HUDEP-2 (cell line): ENCODE results near the gene CHN1.

Source experiments
- DNase-seq, 76 experiments: peaks; one replicate each; lab custom pipeline; 2025; ENCODE audit not compliant: unreplicated experiment in 76 of 76; lab: John Stamatoyannopoulos, UW

Gene CHN1

GRCh38 chr2:174776223-174776622, 229.0 kb downstream of the CHN1 start:
- DNase-seq = no peak

DNA sequence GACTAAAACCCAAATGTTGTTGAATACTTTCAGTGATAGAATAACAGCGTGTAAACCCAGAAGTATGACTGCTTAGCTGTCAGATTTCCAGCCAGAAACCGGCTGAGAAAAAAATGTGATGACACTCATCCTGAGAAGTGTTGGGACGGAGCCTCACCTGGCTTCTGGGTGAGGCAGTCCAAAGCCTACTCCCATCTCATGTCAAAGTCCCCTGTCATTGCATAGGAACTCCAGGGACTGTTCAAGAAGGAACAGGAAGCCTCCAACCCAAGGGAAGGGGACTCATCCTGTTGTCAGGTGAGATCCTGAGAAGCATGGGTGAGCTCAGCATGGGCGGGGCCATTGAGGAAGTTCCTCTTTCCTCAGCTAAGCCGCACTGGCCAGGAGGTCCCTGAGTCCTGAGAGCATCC, 229.6 kb downstream of the CHN1 start:
- DNase-seq = no peak

- no peak for DNase-seq
These were observed 230.3 kb downstream of the CHN1 start for GRCh38 chr2:174774886-174775285.

DNA sequence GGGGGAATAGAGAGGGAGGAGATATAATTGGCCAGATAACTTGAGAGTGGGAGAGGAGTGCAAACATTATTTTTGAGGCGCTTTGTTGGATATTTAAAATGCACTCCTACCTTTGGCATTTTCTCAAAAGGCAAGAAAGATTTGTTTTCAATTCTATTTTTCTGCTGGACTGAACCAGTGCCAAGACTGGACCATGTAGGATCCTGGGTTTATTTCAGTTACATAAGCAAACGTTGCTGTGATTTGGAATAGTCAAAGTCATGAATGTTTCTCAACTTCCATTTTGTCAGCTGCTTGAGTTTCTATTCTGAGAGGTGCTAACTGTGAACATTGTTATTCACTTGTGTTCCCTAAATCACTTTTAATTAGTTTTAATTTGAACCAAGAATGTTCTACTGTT, 232.0 kb downstream of the CHN1 start:
- no peak for DNase-seq

DNA sequence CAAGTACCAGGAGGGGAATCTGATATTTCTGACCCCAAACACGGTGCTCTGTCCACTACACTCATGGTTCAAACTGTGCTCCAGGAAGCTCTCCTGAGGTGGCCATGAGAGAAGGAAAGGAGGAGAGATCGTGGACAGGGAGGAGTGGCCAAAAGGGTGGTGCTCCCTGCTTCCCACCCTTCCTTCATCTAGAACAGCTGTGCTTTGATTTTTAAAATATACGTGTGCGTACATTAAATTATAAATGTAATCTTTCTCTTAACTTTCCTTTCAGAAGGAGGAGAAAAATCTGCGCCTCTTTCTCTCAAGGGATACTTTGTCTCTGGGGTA, 232.7 kb downstream of the CHN1 start:
- no peak for DNase-seq

GRCh38 chr2:174771631-174772471, 233.3 kb downstream of the CHN1 start:
- peak in 58 of 76 experiments; percentile 5 to 79 (median 43) for DNase-seq

- no peak for DNase-seq
These were observed 234.0 kb downstream of the CHN1 start for GRCh38 chr2:174771136-174771535.

DNA sequence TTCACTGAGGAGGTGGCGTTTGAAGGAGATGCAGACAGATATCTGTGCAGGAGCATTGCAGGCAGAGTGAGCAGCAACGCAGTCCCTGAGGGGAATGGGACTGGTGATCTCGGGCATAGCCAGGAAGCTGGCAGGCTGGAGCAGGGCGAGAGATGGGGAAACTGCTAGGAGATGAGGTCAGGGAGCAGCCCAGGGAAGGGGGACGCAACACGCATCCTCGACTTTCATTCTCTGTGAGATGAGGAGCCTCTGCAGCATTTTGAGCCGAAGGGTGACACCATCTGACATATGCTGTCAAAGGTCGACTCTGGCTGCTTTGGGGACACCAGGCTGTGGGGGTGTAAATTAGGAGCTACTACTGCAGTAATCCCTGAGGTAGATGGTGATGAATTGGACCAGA, 236.6 kb downstream of the CHN1 start:
- DNase-seq = no peak

DNA sequence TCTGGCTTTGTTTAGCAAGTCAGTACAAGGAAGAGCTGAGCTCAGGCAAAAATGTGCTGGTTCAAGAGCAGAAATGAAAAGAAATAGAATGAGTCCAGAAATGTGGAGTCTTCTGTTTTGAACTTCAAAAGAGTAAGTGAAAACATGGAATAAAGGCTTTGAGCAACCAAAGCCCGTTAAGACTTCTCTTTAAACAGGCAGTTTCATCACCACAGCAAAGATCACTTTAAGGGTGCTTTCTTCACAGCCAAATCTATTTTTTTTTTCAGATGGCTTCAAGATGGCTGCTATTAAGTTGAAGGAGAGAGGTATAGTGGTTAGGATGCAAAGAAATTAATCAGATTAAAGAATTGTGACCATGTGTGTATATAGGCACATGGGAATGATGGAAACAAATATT, 238.9 kb downstream of the CHN1 start:
- DNase-seq = no peak

GRCh38 chr2:174765576-174765975, 239.6 kb downstream of the CHN1 start:
- DNase-seq = no peak

DNA sequence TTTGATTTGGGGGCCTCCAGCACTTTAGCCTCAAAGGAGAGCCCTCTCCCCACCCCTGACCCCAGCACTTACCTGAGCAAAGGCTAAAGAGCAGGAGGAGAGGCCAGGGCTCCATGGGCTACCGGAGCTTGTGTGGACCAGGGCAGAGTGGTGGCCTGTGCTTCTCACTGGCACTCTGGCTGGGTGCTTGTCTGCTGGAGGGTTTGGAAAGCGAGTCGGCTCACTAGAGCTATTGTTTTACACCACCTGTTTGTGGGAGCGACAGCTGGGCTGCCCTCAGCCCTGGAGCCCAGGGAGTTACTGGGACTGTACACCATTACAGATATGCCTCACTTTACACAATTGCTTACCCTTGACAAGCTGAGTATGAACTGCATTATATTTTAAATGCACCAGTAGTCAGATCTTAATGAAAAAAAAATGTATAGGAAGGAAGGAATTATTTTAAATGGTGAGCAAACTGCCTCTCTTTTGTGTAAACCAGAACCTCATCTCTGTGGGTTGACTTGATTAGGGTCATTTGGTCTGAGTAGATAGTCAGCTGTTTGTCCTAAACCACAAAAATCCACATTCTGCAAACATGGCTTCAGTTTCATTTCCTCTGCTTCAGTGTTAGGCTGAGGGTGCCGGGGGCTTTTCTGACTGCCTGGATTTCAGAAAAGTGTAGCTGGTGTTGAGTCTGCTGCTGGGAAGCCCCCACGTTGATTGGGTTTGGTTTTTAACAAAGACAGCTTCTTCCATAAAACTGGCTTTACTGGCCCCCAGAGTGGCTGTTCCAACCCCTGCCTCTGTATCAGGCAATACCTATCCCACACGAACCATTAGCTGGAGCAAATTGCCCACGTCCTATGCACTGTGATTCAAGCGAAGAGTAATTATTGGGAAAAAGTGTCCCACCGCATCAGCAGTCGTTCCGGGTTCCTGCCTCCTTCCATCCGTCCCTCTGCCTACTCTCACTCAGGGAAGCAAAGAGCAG, 240.6 kb downstream of the CHN1 start, which contains the start of gene CHRNA1:
Gene CHRNA1, minus strand, starts transcription at position 193 of the 976 bp plus-strand sequence. Its CDS starts 78 bp downstream, at position 115.
- no peak for DNase-seq

- no peak for DNase-seq
These were observed 241.4 kb downstream of the CHN1 start for GRCh38 chr2:174763780-174764179.

- no peak for DNase-seq
These were observed 242.7 kb downstream of the CHN1 start for GRCh38 chr2:174762464-174762863.

GRCh38 chr2:174761837-174762236, 243.3 kb downstream of the CHN1 start:
- no peak for DNase-seq

- DNase-seq = no peak
These were observed 244.2 kb downstream of the CHN1 start for GRCh38 chr2:174760845-174761473.

- no peak for DNase-seq
These were observed 245.7 kb downstream of the CHN1 start for GRCh38 chr2:174759381-174760065.

- no peak for DNase-seq
These were observed 248.4 kb downstream of the CHN1 start for GRCh38 chr2:174756743-174757142.

GRCh38 chr2:174753038-174753633, 252.0 kb downstream of the CHN1 start:
- no peak for DNase-seq

- DNase-seq = no peak
These were observed 252.7 kb downstream of the CHN1 start for GRCh38 chr2:174752403-174753037.
